GM23338 (cell line): ENCODE measurements around the gene KRTAP20-2. TPM values are rescaled to one million over a fixed set of nuclear protein-coding genes. Genes with fewer than 3 reads are reported as not detected.

Experiments
- ATAC-seq: fragments of 200-7000 bp; cut with Tn5 transposase; 3 replicates; pipeline ENCODE4 v1.9.1; 2020
- DNase-seq: peaks from one replicate; pipeline ENCODE4 v3.0.0-alpha.2; 2015; ENCODE audit warnings: low spot score
- H2AFZ ChIP-seq: fragments of 200-600 bp; sonication (generic); 2 replicates; pipeline ENCODE4 v1.8.0; 2016; ENCODE audit warnings: antibody characterized with exemption, mild to moderate bottlenecking, moderate library complexity
- H3F3A ChIP-seq: fragments of 200-600 bp; sonication (generic); replicated peaks from 2 replicates; pipeline ENCODE4 v1.8.0; 2017; ENCODE audit warnings: antibody characterized with exemption, mixed run types, low read depth
- H3K27ac ChIP-seq: fragments of 200-600 bp; sonication (generic); 2 replicates; pipeline ENCODE4 v1.6.1; 2016; ENCODE audit warnings: low read depth
- H3K27me3 ChIP-seq: fragments of 200-600 bp; sonication (generic); 2 replicates; pipeline ENCODE4 v1.8.0; 2016; ENCODE audit warnings: mild to moderate bottlenecking, mixed run types, moderate library complexity; ENCODE audit not compliant: insufficient read depth
- H3K36me3 ChIP-seq: fragments of 200-600 bp; sonication (generic); 2 replicates; pipeline ENCODE4 v1.8.0; 2016; ENCODE audit warnings: mild to moderate bottlenecking; ENCODE audit not compliant: insufficient read depth
- H3K4me1 ChIP-seq: fragments of 200-600 bp; sonication (generic); 2 replicates; pipeline ENCODE4 v1.8.0; 2016; ENCODE audit warnings: mild to moderate bottlenecking, moderate library complexity; ENCODE audit not compliant: insufficient read depth
- H3K4me2 ChIP-seq: fragments of 200-600 bp; sonication (generic); 2 replicates; pipeline ENCODE4 v1.7.1; 2017; ENCODE audit warnings: mixed run types
- H3K4me3 ChIP-seq: fragments of 200-600 bp; sonication (generic); 2 replicates; pipeline ENCODE4 v1.6.1; 2016; ENCODE audit warnings: mixed run types
- H3K79me2 ChIP-seq: fragments of 200-600 bp; sonication (generic); replicated peaks from 2 replicates; pipeline ENCODE4 v1.8.0; 2017; ENCODE audit warnings: mild to moderate bottlenecking; ENCODE audit not compliant: insufficient read depth
- H3K9me2 ChIP-seq: fragments of 200-600 bp; sonication (generic); 2 replicates; pipeline ENCODE4 v1.8.0; 2017; ENCODE audit not compliant: insufficient read depth
- H4K20me1 ChIP-seq: fragments of 200-600 bp; sonication (generic); replicated peaks from 2 replicates; pipeline ENCODE4 v1.8.0; 2017; ENCODE audit warnings: mild to moderate bottlenecking; ENCODE audit not compliant: insufficient read depth
- H3K27ac Mint-ChIP-seq: 2 replicates; pipeline ENCODE4 v1.8.0; 2020; ENCODE audit warnings: inconsistent platforms, mild to moderate bottlenecking, moderate library complexity, mixed read lengths
- H3K27me3 Mint-ChIP-seq: 3 replicates; pipeline ENCODE4 v1.8.0; 2022; ENCODE audit warnings: low read depth, mild to moderate bottlenecking, moderate library complexity, mixed read lengths, inconsistent platforms; ENCODE audit not compliant: insufficient read depth, poor library complexity
- H3K36me3 Mint-ChIP-seq: 3 replicates; pipeline ENCODE4 v1.8.0; 2021; ENCODE audit warnings: low read depth, mild to moderate bottlenecking, inconsistent platforms, moderate library complexity, mixed read lengths
- H3K4me1 Mint-ChIP-seq: 3 replicates; pipeline ENCODE4 v1.8.0; 2020; ENCODE audit warnings: mild to moderate bottlenecking, inconsistent platforms, mixed read lengths
- H3K4me3 Mint-ChIP-seq: 3 replicates; pipeline ENCODE4 v1.8.0; 2021; ENCODE audit warnings: moderate library complexity, mild to moderate bottlenecking, inconsistent platforms, mixed read lengths
- H3K9me3 Mint-ChIP-seq: 3 replicates; pipeline ENCODE4 v1.8.0; 2020; ENCODE audit warnings: moderate library complexity, mild to moderate bottlenecking, inconsistent platforms, mixed read lengths
- CREB1 ChIP-seq: fragments of 250-450 bp; sonication (Bioruptor Pico); IDR thresholded peaks from 2 replicates; pipeline ENCODE4 v1.5.0; 2020; ENCODE audit warnings: low read depth, mild to moderate bottlenecking, moderate library complexity
- ETS1 ChIP-seq: IDR thresholded peaks from 2 replicates; pipeline ENCODE4 v1.6.1; 2016; ENCODE audit warnings: antibody characterized with exemption
- EZH2 ChIP-seq: fragments of 200-600 bp; sonication (generic); IDR thresholded peaks from one replicate; pipeline ENCODE4 v1.8.0; 2017; ENCODE audit warnings: antibody characterized with exemption, mild to moderate bottlenecking, low read depth; ENCODE audit not compliant: unreplicated experiment
- EZH2phosphoT487 ChIP-seq: fragments of 200-600 bp; sonication (generic); IDR thresholded peaks from one replicate; pipeline ENCODE4 v1.8.1; 2018; ENCODE audit warnings: antibody characterized with exemption; ENCODE audit not compliant: unreplicated experiment
- JUNB ChIP-seq: IDR thresholded peaks from one replicate; pipeline ENCODE4 v1.6.1; 2016; ENCODE audit warnings: antibody characterized with exemption; ENCODE audit not compliant: unreplicated experiment
- NANOG ChIP-seq: IDR thresholded peaks from 2 replicates; pipeline ENCODE4 v1.6.1; 2016; ENCODE audit warnings: antibody characterized with exemption, borderline replicate concordance
- POLR2AphosphoS5 ChIP-seq: IDR thresholded peaks from 2 replicates; pipeline ENCODE4 v1.6.1; 2016; ENCODE audit warnings: antibody characterized with exemption, low read depth
- STAT1 ChIP-seq: IDR thresholded peaks from one replicate; pipeline ENCODE4 v1.6.1; 2016; ENCODE audit warnings: antibody characterized with exemption; ENCODE audit not compliant: unreplicated experiment
- ZNF114 ChIP-seq: fragments of 250-450 bp; sonication (Bioruptor Pico); IDR thresholded peaks from 2 replicates; pipeline ENCODE4 v1.5.0; 2020; ENCODE audit warnings: mild to moderate bottlenecking, moderate library complexity
- ZNF331 ChIP-seq: fragments of 250-450 bp; sonication (Bioruptor Pico); IDR thresholded peaks from 2 replicates; pipeline ENCODE4 v1.5.0; 2020; ENCODE audit warnings: low read depth, mild to moderate bottlenecking, moderate library complexity
- polyA plus RNA-seq: library from polyadenylated mRNA; unstranded; fragments of >200 nt; fragmentation: Nextera tagmentation; extraction: Ambion mirVana; gene quantifications from 2 replicates; pipeline ENCODE4 v1.2.1, GENCODE V29; 2016
- total RNA-seq: library from RNA; depleted of rRNA; stranded (reverse); fragments of >200 nt; shearing (Covaris generic); gene quantifications from 2 replicates; pipeline ENCODE4 v1.2.3, GENCODE V29; 2014
- TF ChIP-seq, protein P1 (sequence below): fragments of 250-450 bp; sonication (Bioruptor Pico); IDR thresholded peaks from 2 replicates; pipeline ENCODE4 v1.5.0; 2020; ENCODE audit warnings: mild to moderate bottlenecking, moderate library complexity
- TF ChIP-seq, protein P2 (sequence below), 2 experiments: fragments of 200-600 bp in 1 of 2; sonication (generic) in 1 of 2; conservative IDR thresholded peaks; 2 replicates each; pipeline versions ENCODE4 v1.5.1 to v1.6.1; 2016 to 2017; ENCODE audit warnings: antibody characterized with exemption in 2 of 2, low read depth in 2 of 2, mild to moderate bottlenecking in 2 of 2, moderate library complexity in 1 of 2
- TF ChIP-seq, protein P3 (sequence below): IDR thresholded peaks from one replicate; pipeline ENCODE4 v1.6.1; 2018; ENCODE audit warnings: antibody characterized with exemption; ENCODE audit not compliant: unreplicated experiment

Gene KRTAP20-2
- total and polyA plus RNA-seq, 2 experiments from 2014 or later: not detected

DNA sequence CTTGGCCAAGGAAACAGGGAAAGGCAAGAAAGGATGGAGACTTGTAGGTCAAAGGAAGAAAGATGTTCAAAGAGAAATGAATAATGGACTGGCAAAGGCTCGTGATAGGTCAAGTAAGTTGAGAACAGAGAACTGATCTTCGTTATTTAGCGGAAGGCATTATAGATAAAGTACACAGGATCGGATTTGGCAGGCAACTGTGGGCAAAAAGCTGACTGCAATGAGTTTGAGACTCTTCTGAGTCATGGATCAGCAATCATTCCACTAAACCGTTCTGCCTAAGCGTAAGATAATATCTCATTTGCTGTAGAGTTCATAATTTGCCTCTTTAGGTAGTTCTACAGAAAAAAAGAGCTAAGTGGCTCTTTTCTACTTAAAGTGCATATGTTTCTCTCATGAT, 49.5 kb downstream of the KRTAP20-2 start:
- H3K4me2 ChIP-seq: no peak overlapping the region

More for the DNA sequence above, 49.5 kb downstream of the KRTAP20-2 start:
- Histone ChIP-seq H3K27ac (no peak overlapping the region), H3F3A (no peaks in the 10 kb centered on the region), H3K9me2 (no peaks in the 10 kb centered on the region), H3K4me3 (no peak overlapping the region), H3K4me1 (no peaks in the 10 kb centered on the region), H3K36me3 (no peaks in the 10 kb centered on the region), H2AFZ (no peak overlapping the region), H3K79me2 (no peaks in the 10 kb centered on the region), H4K20me1 (no peaks in the 10 kb centered on the region), H3K27me3 (no peaks in the 10 kb centered on the region)
- DNase-seq: no peak
- Mint-ChIP-seq H3K36me3 (no peaks in the 10 kb centered on the region), H3K9me3 (no peaks in the 10 kb centered on the region), H3K4me3 (no peak overlapping the region), H3K4me1 (peaks cover 3% of the 10 kb centered on the region; the same call in 2 of the 3 replicates), H3K27ac (no peak overlapping the region), H3K27me3 (no peaks in the 10 kb centered on the region)
- ATAC-seq: no peak
- TF ChIP-seq JUNB (no peak), NANOG (no peak), STAT1 (no peak), POLR2AphosphoS5 (no peak), ETS1 (no peak), EZH2 (no peak), ZNF331 (no peak), CREB1 (no peak), ZNF114 (CRISPR knock-in tag) (no peak), EZH2phosphoT487 (no peak)
- TF ChIP-seq, protein P1, sequence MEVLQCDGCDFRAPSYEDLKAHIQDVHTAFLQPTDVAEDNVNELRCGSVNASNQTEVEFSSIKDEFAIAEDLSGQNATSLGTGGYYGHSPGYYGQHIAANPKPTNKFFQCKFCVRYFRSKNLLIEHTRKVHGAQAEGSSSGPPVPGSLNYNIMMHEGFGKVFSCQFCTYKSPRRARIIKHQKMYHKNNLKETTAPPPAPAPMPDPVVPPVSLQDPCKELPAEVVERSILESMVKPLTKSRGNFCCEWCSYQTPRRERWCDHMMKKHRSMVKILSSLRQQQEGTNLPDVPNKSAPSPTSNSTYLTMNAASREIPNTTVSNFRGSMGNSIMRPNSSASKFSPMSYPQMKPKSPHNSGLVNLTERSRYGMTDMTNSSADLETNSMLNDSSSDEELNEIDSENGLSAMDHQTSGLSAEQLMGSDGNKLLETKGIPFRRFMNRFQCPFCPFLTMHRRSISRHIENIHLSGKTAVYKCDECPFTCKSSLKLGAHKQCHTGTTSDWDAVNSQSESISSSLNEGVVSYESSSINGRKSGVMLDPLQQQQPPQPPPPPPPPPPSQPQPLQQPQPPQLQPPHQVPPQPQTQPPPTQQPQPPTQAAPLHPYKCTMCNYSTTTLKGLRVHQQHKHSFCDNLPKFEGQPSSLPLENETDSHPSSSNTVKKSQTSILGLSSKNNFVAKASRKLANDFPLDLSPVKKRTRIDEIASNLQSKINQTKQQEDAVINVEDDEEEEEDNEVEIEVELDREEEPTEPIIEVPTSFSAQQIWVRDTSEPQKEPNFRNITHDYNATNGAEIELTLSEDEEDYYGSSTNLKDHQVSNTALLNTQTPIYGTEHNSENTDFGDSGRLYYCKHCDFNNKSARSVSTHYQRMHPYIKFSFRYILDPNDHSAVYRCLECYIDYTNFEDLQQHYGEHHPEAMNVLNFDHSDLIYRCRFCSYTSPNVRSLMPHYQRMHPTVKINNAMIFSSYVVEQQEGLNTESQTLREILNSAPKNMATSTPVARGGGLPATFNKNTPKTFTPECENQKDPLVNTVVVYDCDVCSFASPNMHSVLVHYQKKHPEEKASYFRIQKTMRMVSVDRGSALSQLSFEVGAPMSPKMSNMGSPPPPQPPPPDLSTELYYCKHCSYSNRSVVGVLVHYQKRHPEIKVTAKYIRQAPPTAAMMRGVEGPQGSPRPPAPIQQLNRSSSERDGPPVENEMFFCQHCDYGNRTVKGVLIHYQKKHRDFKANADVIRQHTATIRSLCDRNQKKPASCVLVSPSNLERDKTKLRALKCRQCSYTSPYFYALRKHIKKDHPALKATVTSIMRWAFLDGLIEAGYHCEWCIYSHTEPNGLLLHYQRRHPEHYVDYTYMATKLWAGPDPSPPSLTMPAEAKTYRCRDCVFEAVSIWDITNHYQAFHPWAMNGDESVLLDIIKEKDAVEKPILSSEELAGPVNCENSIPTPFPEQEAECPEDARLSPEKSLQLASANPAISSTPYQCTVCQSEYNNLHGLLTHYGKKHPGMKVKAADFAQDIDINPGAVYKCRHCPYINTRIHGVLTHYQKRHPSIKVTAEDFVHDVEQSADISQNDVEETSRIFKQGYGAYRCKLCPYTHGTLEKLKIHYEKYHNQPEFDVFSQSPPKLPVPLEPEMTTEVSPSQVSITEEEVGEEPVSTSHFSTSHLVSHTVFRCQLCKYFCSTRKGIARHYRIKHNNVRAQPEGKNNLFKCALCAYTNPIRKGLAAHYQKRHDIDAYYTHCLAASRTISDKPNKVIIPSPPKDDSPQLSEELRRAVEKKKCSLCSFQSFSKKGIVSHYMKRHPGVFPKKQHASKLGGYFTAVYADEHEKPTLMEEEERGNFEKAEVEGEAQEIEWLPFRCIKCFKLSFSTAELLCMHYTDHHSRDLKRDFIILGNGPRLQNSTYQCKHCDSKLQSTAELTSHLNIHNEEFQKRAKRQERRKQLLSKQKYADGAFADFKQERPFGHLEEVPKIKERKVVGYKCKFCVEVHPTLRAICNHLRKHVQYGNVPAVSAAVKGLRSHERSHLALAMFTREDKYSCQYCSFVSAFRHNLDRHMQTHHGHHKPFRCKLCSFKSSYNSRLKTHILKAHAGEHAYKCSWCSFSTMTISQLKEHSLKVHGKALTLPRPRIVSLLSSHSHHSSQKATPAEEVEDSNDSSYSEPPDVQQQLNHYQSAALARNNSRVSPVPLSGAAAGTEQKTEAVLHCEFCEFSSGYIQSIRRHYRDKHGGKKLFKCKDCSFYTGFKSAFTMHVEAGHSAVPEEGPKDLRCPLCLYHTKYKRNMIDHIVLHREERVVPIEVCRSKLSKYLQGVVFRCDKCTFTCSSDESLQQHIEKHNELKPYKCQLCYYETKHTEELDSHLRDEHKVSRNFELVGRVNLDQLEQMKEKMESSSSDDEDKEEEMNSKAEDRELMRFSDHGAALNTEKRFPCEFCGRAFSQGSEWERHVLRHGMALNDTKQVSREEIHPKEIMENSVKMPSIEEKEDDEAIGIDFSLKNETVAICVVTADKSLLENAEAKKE: no peak
- TF ChIP-seq, protein P2, sequence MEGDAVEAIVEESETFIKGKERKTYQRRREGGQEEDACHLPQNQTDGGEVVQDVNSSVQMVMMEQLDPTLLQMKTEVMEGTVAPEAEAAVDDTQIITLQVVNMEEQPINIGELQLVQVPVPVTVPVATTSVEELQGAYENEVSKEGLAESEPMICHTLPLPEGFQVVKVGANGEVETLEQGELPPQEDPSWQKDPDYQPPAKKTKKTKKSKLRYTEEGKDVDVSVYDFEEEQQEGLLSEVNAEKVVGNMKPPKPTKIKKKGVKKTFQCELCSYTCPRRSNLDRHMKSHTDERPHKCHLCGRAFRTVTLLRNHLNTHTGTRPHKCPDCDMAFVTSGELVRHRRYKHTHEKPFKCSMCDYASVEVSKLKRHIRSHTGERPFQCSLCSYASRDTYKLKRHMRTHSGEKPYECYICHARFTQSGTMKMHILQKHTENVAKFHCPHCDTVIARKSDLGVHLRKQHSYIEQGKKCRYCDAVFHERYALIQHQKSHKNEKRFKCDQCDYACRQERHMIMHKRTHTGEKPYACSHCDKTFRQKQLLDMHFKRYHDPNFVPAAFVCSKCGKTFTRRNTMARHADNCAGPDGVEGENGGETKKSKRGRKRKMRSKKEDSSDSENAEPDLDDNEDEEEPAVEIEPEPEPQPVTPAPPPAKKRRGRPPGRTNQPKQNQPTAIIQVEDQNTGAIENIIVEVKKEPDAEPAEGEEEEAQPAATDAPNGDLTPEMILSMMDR (conservative IDR thresholded peaks at IDR 0.05; ENCODE audit: low read depth in 2 of 2): no peak
- TF ChIP-seq, protein P3, sequence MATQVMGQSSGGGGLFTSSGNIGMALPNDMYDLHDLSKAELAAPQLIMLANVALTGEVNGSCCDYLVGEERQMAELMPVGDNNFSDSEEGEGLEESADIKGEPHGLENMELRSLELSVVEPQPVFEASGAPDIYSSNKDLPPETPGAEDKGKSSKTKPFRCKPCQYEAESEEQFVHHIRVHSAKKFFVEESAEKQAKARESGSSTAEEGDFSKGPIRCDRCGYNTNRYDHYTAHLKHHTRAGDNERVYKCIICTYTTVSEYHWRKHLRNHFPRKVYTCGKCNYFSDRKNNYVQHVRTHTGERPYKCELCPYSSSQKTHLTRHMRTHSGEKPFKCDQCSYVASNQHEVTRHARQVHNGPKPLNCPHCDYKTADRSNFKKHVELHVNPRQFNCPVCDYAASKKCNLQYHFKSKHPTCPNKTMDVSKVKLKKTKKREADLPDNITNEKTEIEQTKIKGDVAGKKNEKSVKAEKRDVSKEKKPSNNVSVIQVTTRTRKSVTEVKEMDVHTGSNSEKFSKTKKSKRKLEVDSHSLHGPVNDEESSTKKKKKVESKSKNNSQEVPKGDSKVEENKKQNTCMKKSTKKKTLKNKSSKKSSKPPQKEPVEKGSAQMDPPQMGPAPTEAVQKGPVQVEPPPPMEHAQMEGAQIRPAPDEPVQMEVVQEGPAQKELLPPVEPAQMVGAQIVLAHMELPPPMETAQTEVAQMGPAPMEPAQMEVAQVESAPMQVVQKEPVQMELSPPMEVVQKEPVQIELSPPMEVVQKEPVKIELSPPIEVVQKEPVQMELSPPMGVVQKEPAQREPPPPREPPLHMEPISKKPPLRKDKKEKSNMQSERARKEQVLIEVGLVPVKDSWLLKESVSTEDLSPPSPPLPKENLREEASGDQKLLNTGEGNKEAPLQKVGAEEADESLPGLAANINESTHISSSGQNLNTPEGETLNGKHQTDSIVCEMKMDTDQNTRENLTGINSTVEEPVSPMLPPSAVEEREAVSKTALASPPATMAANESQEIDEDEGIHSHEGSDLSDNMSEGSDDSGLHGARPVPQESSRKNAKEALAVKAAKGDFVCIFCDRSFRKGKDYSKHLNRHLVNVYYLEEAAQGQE: no peak
